ENCODE data around the gene NMNAT3.

The NMNAT3 gene

GRCh38 chr3:139627759-139628158, 50.0 kb downstream of the NMNAT3 start:
- no peak overlapping the region for H2AFZ ChIP-seq (ENCODE audit: low read depth, low read length)
- H3K4me2 ChIP-seq (ENCODE audit: low read length) = no peak overlapping the region
- TF ChIP-seq EZH2phosphoT487 (IDR thresholded peaks at IDR 0.05; ENCODE audit: low read depth) = no peak
- TF ChIP-seq, protein P1, sequence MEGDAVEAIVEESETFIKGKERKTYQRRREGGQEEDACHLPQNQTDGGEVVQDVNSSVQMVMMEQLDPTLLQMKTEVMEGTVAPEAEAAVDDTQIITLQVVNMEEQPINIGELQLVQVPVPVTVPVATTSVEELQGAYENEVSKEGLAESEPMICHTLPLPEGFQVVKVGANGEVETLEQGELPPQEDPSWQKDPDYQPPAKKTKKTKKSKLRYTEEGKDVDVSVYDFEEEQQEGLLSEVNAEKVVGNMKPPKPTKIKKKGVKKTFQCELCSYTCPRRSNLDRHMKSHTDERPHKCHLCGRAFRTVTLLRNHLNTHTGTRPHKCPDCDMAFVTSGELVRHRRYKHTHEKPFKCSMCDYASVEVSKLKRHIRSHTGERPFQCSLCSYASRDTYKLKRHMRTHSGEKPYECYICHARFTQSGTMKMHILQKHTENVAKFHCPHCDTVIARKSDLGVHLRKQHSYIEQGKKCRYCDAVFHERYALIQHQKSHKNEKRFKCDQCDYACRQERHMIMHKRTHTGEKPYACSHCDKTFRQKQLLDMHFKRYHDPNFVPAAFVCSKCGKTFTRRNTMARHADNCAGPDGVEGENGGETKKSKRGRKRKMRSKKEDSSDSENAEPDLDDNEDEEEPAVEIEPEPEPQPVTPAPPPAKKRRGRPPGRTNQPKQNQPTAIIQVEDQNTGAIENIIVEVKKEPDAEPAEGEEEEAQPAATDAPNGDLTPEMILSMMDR (IDR thresholded peaks at IDR 0.05; ENCODE audit: low read depth, low read length) = no peak
- H3K79me2 ChIP-seq (ENCODE audit: low read length) = no peaks in the 10 kb centered on the region
- H4K20me1 ChIP-seq (ENCODE audit: insufficient read depth, low read length) = no peaks in the 10 kb centered on the region
- H3K4me1 ChIP-seq (ENCODE audit: low read length) = no peaks in the 10 kb centered on the region
- H3K9ac ChIP-seq (ENCODE audit: low read length) = no peak overlapping the region
- H3K27me3 ChIP-seq (ENCODE audit: low read depth, low read length) = peaks cover 9% of the 10 kb centered on the region; the same call in 1 of the 2 replicates
- H3K27ac ChIP-seq (ENCODE audit: low read length) = no peak overlapping the region
- H3K9me3 ChIP-seq (ENCODE audit: insufficient read depth, low read length) = no peaks in the 10 kb centered on the region
- H3K4me3 ChIP-seq (ENCODE audit: low read length) = no peak overlapping the region
- H3K36me3 ChIP-seq (replicated peaks; ENCODE audit: low read depth, low read length) = no peaks in the 10 kb centered on the region

DNA sequence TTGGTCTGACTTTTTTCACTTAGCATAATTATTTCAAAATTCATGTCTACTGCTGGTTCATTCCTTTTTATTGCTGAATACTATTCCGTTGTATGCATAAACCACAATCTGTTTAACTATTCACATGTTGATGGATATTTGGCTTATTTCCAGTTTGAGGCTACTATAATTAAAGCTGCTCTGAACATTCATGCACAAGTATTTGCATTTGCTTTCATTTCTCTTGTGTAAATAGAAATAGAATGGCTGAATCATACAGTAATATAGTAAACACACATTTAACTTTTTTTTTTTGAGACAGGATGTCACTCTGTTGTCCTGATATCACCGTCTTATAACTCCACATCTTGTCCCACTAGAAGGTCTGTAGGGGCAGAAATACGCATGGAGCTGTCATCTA, 57.3 kb downstream of the NMNAT3 start:
- no peak for TF ChIP-seq EZH2phosphoT487 (IDR thresholded peaks at IDR 0.05; ENCODE audit: low read depth)
- TF ChIP-seq, protein P1 (IDR thresholded peaks at IDR 0.05; ENCODE audit: low read depth, low read length) = no peak
- no peaks in the 10 kb centered on the region for H3K4me1 ChIP-seq (ENCODE audit: low read length)
- H3K79me2 ChIP-seq (ENCODE audit: low read length) = no peaks in the 10 kb centered on the region
- H2AFZ ChIP-seq (ENCODE audit: low read depth, low read length) = no peak overlapping the region
- H3K4me3 ChIP-seq (ENCODE audit: low read length) = no peak overlapping the region
- H3K27ac ChIP-seq (ENCODE audit: low read length) = no peak overlapping the region
- H3K4me2 ChIP-seq (ENCODE audit: low read length) = no peak overlapping the region
- no peaks in the 10 kb centered on the region for H4K20me1 ChIP-seq (ENCODE audit: insufficient read depth, low read length)
- peaks cover 14% of the 10 kb centered on the region for H3K27me3 ChIP-seq (ENCODE audit: low read depth, low read length)
- H3K9ac ChIP-seq (ENCODE audit: low read length) = no peak overlapping the region
- H3K36me3 ChIP-seq (replicated peaks; ENCODE audit: low read depth, low read length) = no peaks in the 10 kb centered on the region
- no peaks in the 10 kb centered on the region for H3K9me3 ChIP-seq (ENCODE audit: insufficient read depth, low read length)

DNA sequence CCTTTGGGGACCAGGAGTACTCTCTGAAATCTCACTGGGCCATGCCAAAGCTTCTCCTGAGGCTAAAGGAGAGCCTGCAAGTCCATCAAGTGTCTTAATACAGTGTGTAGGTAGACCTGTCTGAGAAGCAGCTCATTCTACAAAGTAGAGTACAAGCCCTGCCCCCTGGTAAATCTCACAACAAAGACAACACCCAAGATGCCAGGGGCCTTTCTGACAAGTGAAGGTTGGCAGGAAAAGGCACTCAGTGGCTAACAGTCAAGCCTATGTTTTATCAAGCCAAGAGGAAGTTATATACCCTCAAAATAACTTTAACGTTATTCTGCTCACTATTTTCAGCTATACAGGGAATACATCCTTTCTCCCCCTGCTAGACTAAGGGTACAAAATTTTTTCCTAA, 58.3 kb downstream of the NMNAT3 start:
- H3K4me2 ChIP-seq (ENCODE audit: low read length) = no peak overlapping the region
- H3K9me3 ChIP-seq (ENCODE audit: insufficient read depth, low read length) = no peaks in the 10 kb centered on the region
- H3K27ac ChIP-seq (ENCODE audit: low read length) = no peak overlapping the region
- no peaks in the 10 kb centered on the region for H3K79me2 ChIP-seq (ENCODE audit: low read length)
- H3K27me3 ChIP-seq (ENCODE audit: low read depth, low read length) = peaks cover 14% of the 10 kb centered on the region
- H2AFZ ChIP-seq (ENCODE audit: low read depth, low read length) = no peak overlapping the region
- H3K4me1 ChIP-seq (ENCODE audit: low read length) = no peaks in the 10 kb centered on the region
- H3K4me3 ChIP-seq (ENCODE audit: low read length) = no peak overlapping the region
- no peaks in the 10 kb centered on the region for H3K36me3 ChIP-seq (replicated peaks; ENCODE audit: low read depth, low read length)
- H4K20me1 ChIP-seq (ENCODE audit: insufficient read depth, low read length) = no peaks in the 10 kb centered on the region
- TF ChIP-seq EZH2phosphoT487 (IDR thresholded peaks at IDR 0.05; ENCODE audit: low read depth) = no peak
- TF ChIP-seq, protein P1 (IDR thresholded peaks at IDR 0.05; ENCODE audit: low read depth, low read length) = no peak
- no peak overlapping the region for H3K9ac ChIP-seq (ENCODE audit: low read length)

DNA sequence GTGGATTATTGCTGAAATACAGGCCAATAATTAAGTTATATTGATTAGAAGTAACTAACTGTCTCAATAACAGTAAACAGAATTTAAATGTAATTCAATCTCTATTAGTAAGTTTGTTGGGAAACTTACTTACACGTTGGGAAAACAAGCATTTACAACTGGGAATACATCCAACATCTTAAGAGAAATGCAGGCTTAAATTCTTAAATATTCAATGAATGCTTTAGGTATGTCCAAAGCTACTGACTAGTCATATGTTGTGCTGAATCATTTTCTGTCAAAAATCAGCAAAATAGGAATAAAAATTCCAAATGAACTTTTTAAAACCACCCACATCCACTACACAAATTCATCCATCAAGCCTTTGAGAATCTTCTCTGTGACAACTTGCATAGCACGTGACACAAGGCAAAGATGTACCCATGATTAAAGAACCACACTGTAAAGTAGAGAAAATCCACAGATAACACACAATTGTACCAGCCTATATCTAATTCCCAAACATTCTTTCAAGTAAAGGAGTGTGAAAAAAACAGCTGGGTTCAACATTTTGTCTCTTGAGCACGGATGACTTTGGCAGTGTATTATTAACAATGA, 60.0 kb downstream of the NMNAT3 start:
- Histone ChIP-seq H4K20me1 (ENCODE audit: insufficient read depth, low read length) (no peaks in the 10 kb centered on the region), H3K9ac (ENCODE audit: low read length) (no peak overlapping the region), H3K27ac (ENCODE audit: low read length) (no peak overlapping the region), H2AFZ (ENCODE audit: low read depth, low read length) (no peak overlapping the region), H3K79me2 (ENCODE audit: low read length) (no peaks in the 10 kb centered on the region), H3K4me3 (ENCODE audit: low read length) (no peak overlapping the region), H3K36me3 (replicated peaks; ENCODE audit: low read depth, low read length) (no peaks in the 10 kb centered on the region), H3K4me2 (ENCODE audit: low read length) (no peak overlapping the region), H3K4me1 (ENCODE audit: low read length) (no peaks in the 10 kb centered on the region), H3K9me3 (ENCODE audit: insufficient read depth, low read length) (no peaks in the 10 kb centered on the region), H3K27me3 (ENCODE audit: low read depth, low read length) (peaks cover 14% of the 10 kb centered on the region)
- TF ChIP-seq, protein P1 (IDR thresholded peaks at IDR 0.05; ENCODE audit: low read depth, low read length) = no peak
- no peak for TF ChIP-seq EZH2phosphoT487 (IDR thresholded peaks at IDR 0.05; ENCODE audit: low read depth)

Data from OCI-LY3 (cell line).